CD14-positive monocyte (primary cell): Measurements from ENCODE around the gene FAM43A. TPM values are rescaled to one million over a fixed set of nuclear protein-coding genes. Genes with fewer than 3 reads are reported as not detected.

Source experiments
- DNase-seq, 3 donors: peaks; one replicate each; pipeline ENCODE4 v3.0.0-alpha.2; 2011 to 2022
- H2AFZ ChIP-seq: 2 replicates; pipeline ENCODE4 v1.6.0; 2012; ENCODE audit warnings: mild to moderate bottlenecking, low read depth, low read length, inconsistent platforms; ENCODE audit not compliant: insufficient read depth, poor library complexity, severe bottlenecking
- H3K27ac ChIP-seq, 2 donors: 1 replicate in 1 of 2; 2 replicates in 1 of 2; pipeline ENCODE4 v1.5.1; 2012 to 2013; ENCODE audit warnings: low read length in 2 of 2, control low read depth in 1 of 2, inconsistent platforms in 1 of 2, low read depth in 1 of 2, mild to moderate bottlenecking in 1 of 2
- H3K27me3 ChIP-seq, 2 donors: one replicate each; pipeline versions ENCODE4 v1.6.0 to v1.6.1; 2011 to 2013; ENCODE audit warnings: low read length in 2 of 2; ENCODE audit not compliant: control insufficient read depth in 2 of 2, insufficient read depth in 2 of 2
- H3K36me3 ChIP-seq, 2 donors: replicated peaks in 1 of 2; 1 replicate in 1 of 2; 2 replicates in 1 of 2; pipeline versions ENCODE4 v1.5.1 to v1.6.1; 2012 to 2013; ENCODE audit warnings: low read length in 2 of 2, control low read depth in 1 of 2, inconsistent platforms in 1 of 2, mild to moderate bottlenecking in 1 of 2; ENCODE audit not compliant: insufficient read depth in 2 of 2, control insufficient read depth in 1 of 2
- H3K4me1 ChIP-seq, 2 donors: 1 replicate in 1 of 2; 2 replicates in 1 of 2; pipeline versions ENCODE4 v1.5.1 to v1.6.1; 2012 to 2013; ENCODE audit warnings: low read length in 2 of 2, control low read depth in 1 of 2, inconsistent platforms in 1 of 2, mild to moderate bottlenecking in 1 of 2, moderate library complexity in 1 of 2; ENCODE audit not compliant: insufficient read depth in 2 of 2, control insufficient read depth in 1 of 2
- H3K4me2 ChIP-seq: replicated peaks from 2 replicates; pipeline ENCODE3; 2012; ENCODE audit warnings: low read length, moderate library complexity, mild to moderate bottlenecking; ENCODE audit not compliant: poor library complexity, severe bottlenecking; ENCODE audit errors: extremely low read depth
- H3K4me3 ChIP-seq, 3 experiments: fragments of 200-600 bp in 1 of 3; sonication (generic) in 1 of 3; replicated peaks in 1 of 3; 1 replicate in 2 of 3; 2 replicates in 1 of 3; pipeline ENCODE4 v1.5.1; 2011 to 2013; ENCODE audit warnings: low read length in 3 of 3, mild to moderate bottlenecking in 3 of 3, control low read depth in 2 of 3, low read depth in 2 of 3, inconsistent platforms in 1 of 3, moderate library complexity in 1 of 3
- H3K79me2 ChIP-seq: 2 replicates; pipeline ENCODE4 v1.6.0; 2012; ENCODE audit warnings: mild to moderate bottlenecking, control low read depth, inconsistent platforms, low read length, moderate library complexity; ENCODE audit not compliant: insufficient read depth
- H3K9ac ChIP-seq: 2 replicates; pipeline ENCODE4 v1.6.0; 2017; ENCODE audit warnings: low read length, mild to moderate bottlenecking; ENCODE audit not compliant: insufficient read depth, poor library complexity, severe bottlenecking
- H3K9me3 ChIP-seq, 2 donors: replicated peaks in 1 of 2; 1 replicate in 1 of 2; 2 replicates in 1 of 2; pipeline versions ENCODE4 v1.5.1 to v1.6.1; 2012 to 2013; ENCODE audit warnings: low read length in 2 of 2, control low read depth in 1 of 2; ENCODE audit not compliant: control insufficient read depth in 1 of 2, insufficient read depth in 1 of 2
- H4K20me1 ChIP-seq: 2 replicates; pipeline ENCODE4 v1.6.0; 2012; ENCODE audit warnings: mild to moderate bottlenecking, low read length, control low read depth, moderate library complexity; ENCODE audit not compliant: insufficient read depth
- H3K27ac Mint-ChIP-seq, 7 donors: one replicate each; pipeline ENCODE4 v1.8.0; 2020; ENCODE audit warnings: mild to moderate bottlenecking in 7 of 7, mixed read lengths in 7 of 7, moderate library complexity in 6 of 7, inconsistent platforms in 2 of 7
- H3K27me3 Mint-ChIP-seq, 3 donors: one replicate each; pipeline ENCODE4 v1.8.0; 2021 to 2022; ENCODE audit warnings: low read depth in 3 of 3, mild to moderate bottlenecking in 3 of 3, mixed read lengths in 3 of 3, moderate library complexity in 3 of 3, inconsistent platforms in 1 of 3
- H3K36me3 Mint-ChIP-seq, 2 donors: one replicate each; pipeline ENCODE4 v1.8.0; 2020; ENCODE audit warnings: mixed read lengths in 2 of 2, inconsistent platforms in 1 of 2, mild to moderate bottlenecking in 1 of 2
- H3K4me1 Mint-ChIP-seq: one replicate; pipeline ENCODE4 v1.8.0; 2020; ENCODE audit warnings: mild to moderate bottlenecking, mixed read lengths
- H3K4me3 Mint-ChIP-seq, 2 donors: one replicate each; pipeline ENCODE4 v1.8.0; 2020; ENCODE audit warnings: mild to moderate bottlenecking in 2 of 2, mixed read lengths in 2 of 2, moderate library complexity in 1 of 2
- H3K9me3 Mint-ChIP-seq, 7 donors: one replicate each; pipeline ENCODE4 v1.8.0; 2020 to 2022; ENCODE audit warnings: mixed read lengths in 7 of 7, mild to moderate bottlenecking in 6 of 7, moderate library complexity in 6 of 7, inconsistent platforms in 2 of 7
- WGBS: methylation state at CpG from one replicate; pipeline ENCODE4 v1.1.5; 2013; ENCODE audit warnings: missing lambda C conversion rate; ENCODE audit not compliant: insufficient coverage; 5-methylcytosine and 5-hydroxymethylcytosine counted together
- intact Hi-C, 2 donors: fragments of 100-400 bp; cut with micrococcal nuclease; formaldehyde crosslinking; loops; one replicate each; pipeline versions ENCODE4 v1.15.0 to v1.15.1; 2023
- polyA plus RNA-seq, 3 donors: library from polyadenylated mRNA; depleted of rRNA in 1 of 3; unstranded in 2 of 3; stranded (reverse) in 1 of 3; fragments of 300-500 nt in 2 of 3; fragments of >200 nt in 1 of 3; fragmentation: Illumina TruSeq in 2 of 3; gene quantifications; 1 replicate in 2 of 3; 2 replicates in 1 of 3; pipeline ENCODE4 v1.2.3, GENCODE V29; 2012 to 2021
- TF ChIP-seq, protein P1 (sequence below): fragments of 200-600 bp; IDR thresholded peaks from one replicate; pipeline ENCODE4 v1.8.0; 2022; ENCODE audit warnings: antibody characterized with exemption, mild to moderate bottlenecking

FAM43A gene
- polyA plus RNA-seq, 3 donors = 6.6 to 11.3 (median 9.8) TPM

DNA sequence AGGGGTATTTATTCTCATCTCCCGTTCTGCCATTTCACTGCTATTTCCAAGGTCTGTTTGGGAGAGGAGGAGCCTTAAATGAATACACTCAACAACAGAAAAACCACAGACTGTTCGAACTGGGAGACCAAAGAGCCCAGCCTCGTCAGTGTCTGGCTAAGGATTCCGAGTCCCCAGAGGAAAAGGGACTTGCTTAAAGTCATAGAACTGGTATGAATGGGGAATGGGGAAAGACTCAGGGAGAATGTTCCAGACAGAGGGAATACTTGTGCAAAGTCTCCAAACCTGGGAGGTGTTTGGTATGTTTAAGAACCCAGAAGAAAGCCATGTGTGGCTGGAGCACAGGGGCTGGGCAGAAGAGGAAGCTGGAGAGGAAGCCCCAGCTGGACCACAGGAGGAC lies 46.9 kb downstream of the FAM43A start:
- WGBS = no CpG with 5 or more reads among the region's 4 CpGs
- H3K27me3 Mint-ChIP-seq = peaks cover 5 to 6% (median 6%) of the 10 kb centered on the region in 3 donors

DNA sequence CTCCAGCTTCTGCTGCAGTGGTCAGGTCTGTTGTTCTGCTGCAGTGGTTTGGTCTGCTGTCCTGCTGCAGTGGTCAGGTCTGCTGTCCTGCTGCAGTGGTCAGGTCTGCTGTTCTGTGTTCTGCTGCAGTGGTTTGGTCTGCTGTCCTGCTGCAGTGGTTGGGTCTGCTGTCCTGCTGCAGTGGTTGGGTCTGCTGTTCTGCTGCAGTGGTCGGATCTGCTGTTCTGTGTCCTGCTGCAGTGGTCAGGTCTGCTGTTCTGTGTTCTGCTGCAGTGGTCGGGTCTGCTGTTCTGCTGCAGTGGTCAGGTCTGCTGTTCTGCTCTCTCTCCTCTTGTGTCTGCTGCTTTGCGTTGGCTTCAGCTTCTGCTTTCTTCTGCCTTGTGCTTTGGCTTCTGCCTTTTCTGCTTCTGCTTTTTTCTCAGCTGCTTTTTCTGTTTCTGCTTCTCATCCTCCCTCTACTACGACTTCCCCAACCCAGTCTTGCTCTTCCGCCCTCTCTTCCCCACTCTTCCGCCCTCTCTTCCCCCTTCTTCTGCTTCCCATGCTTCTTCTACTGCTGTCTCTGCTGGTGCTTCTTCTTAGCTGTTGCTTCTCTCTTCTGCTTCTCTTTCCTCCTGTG lies 50.7 kb downstream of the FAM43A start:
- Histone ChIP-seq H3K36me3 (no peaks in the 10 kb centered on the region), H3K4me3 (peak overlapping the region in 1 of 3 experiments; percentile 44), H3K79me2 (no peaks in the 10 kb centered on the region), H3K4me2 (peak overlapping the region; percentile 11), H2AFZ (no peak overlapping the region), H3K9me3 (peaks cover 34% of the 10 kb centered on the region in 2 donors), H3K27ac (peak overlapping the region; percentile 71 to 88), H3K27me3 (no peaks in the 10 kb centered on the region), H3K9ac (peak overlapping the region; percentile 11), H4K20me1 (peaks cover 5% of the 10 kb centered on the region), H3K4me1 (peaks cover 9 to 11% of the 10 kb centered on the region in 2 donors)
- Mint-ChIP-seq H3K4me3 (no peak overlapping the region), H3K36me3 (no peaks in the 10 kb centered on the region), H3K4me1 (peaks cover 7% of the 10 kb centered on the region), H3K27ac (no peak overlapping the region), H3K27me3 (peaks cover 0 to 3% (median 2%) of the 10 kb centered on the region in 3 donors), H3K9me3 (peaks cover 2 to 30% (median 6%) of the 10 kb centered on the region in 7 donors)
- WGBS = 4% methylated on average over 6 of the region's 6 CpGs
- intact Hi-C loops = loop anchor here (2.0 to 10.0 kb wide), 4 partner anchors 32 to 366 kb away; partner anchors contain the start of gene FAM43A (in 1 of the 2)
- TF ChIP-seq, protein P1, sequence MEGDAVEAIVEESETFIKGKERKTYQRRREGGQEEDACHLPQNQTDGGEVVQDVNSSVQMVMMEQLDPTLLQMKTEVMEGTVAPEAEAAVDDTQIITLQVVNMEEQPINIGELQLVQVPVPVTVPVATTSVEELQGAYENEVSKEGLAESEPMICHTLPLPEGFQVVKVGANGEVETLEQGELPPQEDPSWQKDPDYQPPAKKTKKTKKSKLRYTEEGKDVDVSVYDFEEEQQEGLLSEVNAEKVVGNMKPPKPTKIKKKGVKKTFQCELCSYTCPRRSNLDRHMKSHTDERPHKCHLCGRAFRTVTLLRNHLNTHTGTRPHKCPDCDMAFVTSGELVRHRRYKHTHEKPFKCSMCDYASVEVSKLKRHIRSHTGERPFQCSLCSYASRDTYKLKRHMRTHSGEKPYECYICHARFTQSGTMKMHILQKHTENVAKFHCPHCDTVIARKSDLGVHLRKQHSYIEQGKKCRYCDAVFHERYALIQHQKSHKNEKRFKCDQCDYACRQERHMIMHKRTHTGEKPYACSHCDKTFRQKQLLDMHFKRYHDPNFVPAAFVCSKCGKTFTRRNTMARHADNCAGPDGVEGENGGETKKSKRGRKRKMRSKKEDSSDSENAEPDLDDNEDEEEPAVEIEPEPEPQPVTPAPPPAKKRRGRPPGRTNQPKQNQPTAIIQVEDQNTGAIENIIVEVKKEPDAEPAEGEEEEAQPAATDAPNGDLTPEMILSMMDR = no peak
- peak; percentile 69 to 79 (median 78) for DNase-seq

More for the DNA sequence above, 46.9 kb downstream of the FAM43A start:
- Histone ChIP-seq H2AFZ (no peak overlapping the region), H3K36me3 (no peaks in the 10 kb centered on the region), H3K27ac (no peak overlapping the region), H3K79me2 (no peaks in the 10 kb centered on the region), H3K9me3 (peaks cover 25 to 27% of the 10 kb centered on the region in 2 donors), H3K9ac (no peak overlapping the region), H3K27me3 (no peaks in the 10 kb centered on the region), H3K4me3 (no peak overlapping the region), H3K4me2 (no peak overlapping the region), H4K20me1 (peaks cover 5% of the 10 kb centered on the region), H3K4me1 (peaks cover 9 to 11% of the 10 kb centered on the region in 2 donors)
- DNase-seq = no peak
- Mint-ChIP-seq H3K4me1 (peaks cover 7% of the 10 kb centered on the region), H3K9me3 (peaks cover 2 to 18% (median 6%) of the 10 kb centered on the region in 7 donors), H3K4me3 (no peak overlapping the region), H3K27ac (no peak overlapping the region), H3K36me3 (no peaks in the 10 kb centered on the region)
- TF ChIP-seq, protein P1 = no peak
- intact Hi-C loops = loop anchor here (5.0 to 10.0 kb wide), 2 partner anchors 35 to 142 kb away; no protein-coding TSS in a partner anchor
